ENCODE measurements around the gene RAB40C. TPM values are rescaled to one million over a fixed set of nuclear protein-coding genes. Genes with fewer than 3 reads are reported as not detected.

Gene RAB40C
- total and polyA plus RNA-seq, 9 of the 15 experiments (the other 6 are each of a cell fraction or from before 2014, with no cell fraction given): 0.17 to 23.4 (median 8.7) TPM

- TF ChIP-seq SMARCA4 (IDR thresholded peaks at IDR 0.05): no peak
- no peak for TF ChIP-seq NUFIP1 (IDR thresholded peaks at IDR 0.05; ENCODE audit: partially characterized antibody)
- TF ChIP-seq ZNF384 (IDR thresholded peaks at IDR 0.05; ENCODE audit: low read depth, low read length): no peak
- TF ChIP-seq MITF (IDR thresholded peaks at IDR 0.05): no peak
- no peak for TF ChIP-seq HDAC2 (IDR thresholded peaks at IDR 0.05)
- TF ChIP-seq POLR2G (IDR thresholded peaks at IDR 0.05; ENCODE audit: low read depth, low read length): peak; percentile 43; the same call in 1 of the 2 replicates
- no peak for TF ChIP-seq ZNF766 (CRISPR knock-in tag; conservative IDR thresholded peaks at IDR 0.05)
- TF ChIP-seq CAMTA2 (CRISPR knock-in tag; conservative IDR thresholded peaks at IDR 0.05): no peak
- TF ChIP-seq TCF3 (CRISPR knock-in tag; IDR thresholded peaks at IDR 0.05): no peak
- no peak for TF ChIP-seq MTA1 (IDR thresholded peaks at IDR 0.05; ENCODE audit: borderline replicate concordance)
- TF ChIP-seq RBM15 (IDR thresholded peaks at IDR 0.05; ENCODE audit: insufficient read depth, low read length): no peak
- TF ChIP-seq ELF4 (CRISPR knock-in tag; IDR thresholded peaks at IDR 0.05): no peak
- no peak for TF ChIP-seq NR2F6 (CRISPR knock-in tag; IDR thresholded peaks at IDR 0.05)
- TF ChIP-seq PML (IDR thresholded peaks at IDR 0.05; ENCODE audit: low read length): no peak
- no peak for TF ChIP-seq MAFK (IDR thresholded peaks at IDR 0.05; ENCODE audit: low read length)
- no peak for TF ChIP-seq HDAC6 (IDR thresholded peaks at IDR 0.05; ENCODE audit: low read depth, low read length)
- no peak for TF ChIP-seq ZZZ3 (IDR thresholded peaks at IDR 0.05)
- no peak for TF ChIP-seq ZNF77 (CRISPR knock-in tag; IDR thresholded peaks at IDR 0.05)
- TF ChIP-seq RNF2 (IDR thresholded peaks at IDR 0.05): no peak
- TF ChIP-seq ZNF174 (CRISPR knock-in tag; IDR thresholded peaks at IDR 0.05): no peak
- TF ChIP-seq NELFE (IDR thresholded peaks at IDR 0.05; ENCODE audit: insufficient read depth, insufficient read length): no peak
- no peak for TF ChIP-seq FOXK2 (conservative IDR thresholded peaks at IDR 0.05 in 1 of 2, IDR thresholded peaks at IDR 0.05 in 1 of 2; ENCODE audit: low read depth in 2 of 2)
- TF ChIP-seq TEAD2 (tag; IDR thresholded peaks at IDR 0.05): no peak
- no peak for TF ChIP-seq POLR2A (conservative IDR thresholded peaks at IDR 0.05)
- TF ChIP-seq NFYB (IDR thresholded peaks at IDR 0.05; ENCODE audit: extremely low read depth, insufficient read length): no peak
- TF ChIP-seq XRCC4 (IDR thresholded peaks at IDR 0.05; ENCODE audit: extremely low read depth, insufficient read depth, insufficient read length): no peak
- TF ChIP-seq CHD4 (IDR thresholded peaks at IDR 0.05; ENCODE audit: insufficient read depth, insufficient replicate concordance, low read depth, low read length, poor library complexity, severe bottlenecking): no peak
- TF ChIP-seq FOS (IDR thresholded peaks at IDR 0.05; ENCODE audit: extremely low read depth, insufficient read length): no peak
- TF ChIP-seq ZNF551 (CRISPR knock-in tag; IDR thresholded peaks at IDR 0.05): no peak
- no peak for TF ChIP-seq MLLT1 (IDR thresholded peaks at IDR 0.05)
- TF ChIP-seq ZNF780A (CRISPR knock-in tag; IDR thresholded peaks at IDR 0.05): no peak
- peak; percentile 64 for TF ChIP-seq CTBP1 (IDR thresholded peaks at IDR 0.05; ENCODE audit: borderline replicate concordance)
- TF ChIP-seq ZKSCAN1 (IDR thresholded peaks at IDR 0.05; ENCODE audit: low read depth, low read length): no peak
Measured at GRCh38 chr16:590188-590814, 435 bp downstream of the RAB40C start (continued).
